B cell (primary cell): ENCODE results near the gene KRT39. TPM values are rescaled to one million over a fixed set of nuclear protein-coding genes. Genes with fewer than 3 reads are reported as not detected.
"Not testable (repeated sequence)": the region's sequence is repeated elsewhere in the genome, so short reads cannot be mapped to it uniquely, and the experiment has no call there.

Experiments used
- ATAC-seq: fragments of 200-7000 bp; cut with Tn5 transposase; one replicate; pipeline ENCODE4 v1.10.0; 2021; ENCODE audit warnings: low read depth, mild to moderate bottlenecking, moderate number of reproducible peaks, moderate library complexity
- CTCF ChIA-PET: fragments of 350-600 bp; sonication (Branson Sonifier 250); formaldehyde crosslinking; loops from one replicate; lab custom pipeline; 2021; ENCODE audit warnings: antibody characterized with exemption, inconsistent platforms; lab: Charles Lee
- POLR2A ChIA-PET: fragments of 350-600 bp; sonication (Branson Sonifier 250); formaldehyde crosslinking; loops from one replicate; lab custom pipeline; 2021; ENCODE audit warnings: antibody characterized with exemption; lab: Charles Lee
- DNase-seq: peaks from one replicate; pipeline ENCODE4 v3.0.0; 2013
- H2AFZ ChIP-seq: 2 replicates; pipeline ENCODE4 v1.6.1; 2012; ENCODE audit warnings: mild to moderate bottlenecking, low read depth, low read length; ENCODE audit not compliant: insufficient read depth, poor library complexity, severe bottlenecking
- H3K27ac ChIP-seq, 2 donors: 1 replicate in 1 of 2; 2 replicates in 1 of 2; pipeline ENCODE4 v1.5.1; 2012 to 2013; ENCODE audit warnings: low read length in 2 of 2, mild to moderate bottlenecking in 2 of 2, moderate library complexity in 1 of 2
- H3K27me3 ChIP-seq, 4 experiments: fragments of 200-600 bp in 1 of 4; sonication (generic) in 1 of 4; replicated peaks in 1 of 4; 1 replicate in 2 of 4; 2 replicates in 2 of 4; pipeline versions ENCODE4 v1.6.1 to v1.7.0; 2013 to 2016; ENCODE audit warnings: low read length in 3 of 4, mild to moderate bottlenecking in 2 of 4, mixed read lengths in 1 of 4, moderate library complexity in 1 of 4; ENCODE audit not compliant: insufficient read depth in 4 of 4, control insufficient read depth in 3 of 4; ENCODE audit errors: control extremely low read depth in 1 of 4
- H3K36me3 ChIP-seq, 2 experiments: replicated peaks in 1 of 2; 1 replicate in 1 of 2; 2 replicates in 1 of 2; pipeline versions ENCODE4 v1.6.1 to v1.7.1; 2013; ENCODE audit warnings: low read length in 1 of 2; ENCODE audit not compliant: insufficient read depth in 2 of 2, control insufficient read depth in 1 of 2; ENCODE audit errors: control extremely low read depth in 1 of 2, extremely low read depth in 1 of 2
- H3K4me1 ChIP-seq, 2 donors: fragments of 200-600 bp in 1 of 2; sonication (generic) in 1 of 2; 1 replicate in 1 of 2; 2 replicates in 1 of 2; pipeline versions ENCODE4 v1.5.1 to v1.6.1; 2013 to 2017; ENCODE audit warnings: low read length in 2 of 2; ENCODE audit not compliant: control insufficient read depth in 2 of 2, insufficient read depth in 2 of 2
- H3K4me2 ChIP-seq: replicated peaks from 2 replicates; pipeline ENCODE3; 2012; ENCODE audit warnings: mild to moderate bottlenecking, low read depth, low read length; ENCODE audit not compliant: poor library complexity, severe bottlenecking
- H3K4me3 ChIP-seq, 5 experiments: fragments of 200-600 bp in 1 of 5; sonication (generic) in 1 of 5; 1 replicate in 3 of 5; 2 replicates in 2 of 5; pipeline versions ENCODE4 v1.5.1 to v1.7.0; 2011 to 2016; ENCODE audit warnings: low read length in 4 of 5, mild to moderate bottlenecking in 4 of 5, low read depth in 2 of 5, control low read depth in 1 of 5, moderate library complexity in 1 of 5; ENCODE audit not compliant: insufficient read depth in 1 of 5; ENCODE audit errors: control extremely low read depth in 1 of 5, extremely low read depth in 1 of 5
- H3K79me2 ChIP-seq: fragments of 200-600 bp; sonication (generic); one replicate; pipeline ENCODE4 v1.6.0; 2016; ENCODE audit warnings: low read length; ENCODE audit not compliant: control insufficient read depth, insufficient read depth
- H3K9ac ChIP-seq: fragments of 200-600 bp; sonication (generic); 2 replicates; pipeline ENCODE4 v1.6.1; 2017; ENCODE audit warnings: mild to moderate bottlenecking, low read length, moderate library complexity
- H3K9me3 ChIP-seq, 3 donors: one replicate each; pipeline versions ENCODE4 v1.6.1 to v1.7.1; 2013; ENCODE audit warnings: low read length in 2 of 3; ENCODE audit not compliant: control insufficient read depth in 2 of 3, insufficient read depth in 1 of 3; ENCODE audit errors: control extremely low read depth in 1 of 3
- H4K20me1 ChIP-seq: 2 replicates; pipeline ENCODE4 v1.6.0; 2012; ENCODE audit warnings: mild to moderate bottlenecking, low read length; ENCODE audit not compliant: insufficient read depth, control insufficient read depth, poor library complexity, severe bottlenecking
- H3K27ac Mint-ChIP-seq: one replicate; pipeline ENCODE4 v1.8.0; 2021; ENCODE audit warnings: mixed read lengths
- H3K27me3 Mint-ChIP-seq: one replicate; pipeline ENCODE4 v1.8.0; 2021; ENCODE audit warnings: mixed read lengths
- H3K4me1 Mint-ChIP-seq: one replicate; pipeline ENCODE4 v1.8.0; 2021; ENCODE audit warnings: mixed read lengths
- H3K4me3 Mint-ChIP-seq: one replicate; pipeline ENCODE4 v1.8.0; 2021; ENCODE audit warnings: mixed read lengths
- H3K9me3 Mint-ChIP-seq: one replicate; pipeline ENCODE4 v1.8.0; 2022; ENCODE audit warnings: mixed read lengths; ENCODE audit not compliant: insufficient read depth
- EZH2 ChIP-seq: IDR thresholded peaks from 2 replicates; pipeline ENCODE4 v1.6.1; 2012; ENCODE audit warnings: borderline replicate concordance, low read depth, mild to moderate bottlenecking, moderate library complexity, low read length; ENCODE audit not compliant: insufficient read depth, poor library complexity, severe bottlenecking
- WGBS: methylation state at CpG from one replicate; pipeline ENCODE4 v1.1.5; 2013; ENCODE audit warnings: missing lambda C conversion rate; ENCODE audit not compliant: insufficient coverage; 5-methylcytosine and 5-hydroxymethylcytosine counted together
- intact Hi-C: fragments of 100-400 bp; cut with micrococcal nuclease; formaldehyde crosslinking; loops from one replicate; pipeline ENCODE4 v1.10.0; 2022
- polyA plus RNA-seq: library from polyadenylated mRNA; depleted of rRNA; stranded (reverse); fragments of >200 nt; gene quantifications from 2 replicates; pipeline ENCODE4 v1.2.3, GENCODE V29; 2012
- total RNA-seq, 2 donors: library from RNA; stranded (reverse); fragments of 120-200 nt in 1 of 2; gene quantifications; 1 replicate in 1 of 2; 2 replicates in 1 of 2; pipeline versions ENCODE4 v1.2.3 to v1.2.4, GENCODE V29; 2013 to 2022
- TF ChIP-seq, protein P1 (sequence below): fragments of 200-600 bp; IDR thresholded peaks from one replicate; pipeline ENCODE4 v1.8.0; 2022; ENCODE audit warnings: antibody characterized with exemption, mild to moderate bottlenecking

KRT39 gene
- total and polyA plus RNA-seq, 2 donors (not counting 1 experiment from before 2014, with no cell fraction given) = not detected

DNA sequence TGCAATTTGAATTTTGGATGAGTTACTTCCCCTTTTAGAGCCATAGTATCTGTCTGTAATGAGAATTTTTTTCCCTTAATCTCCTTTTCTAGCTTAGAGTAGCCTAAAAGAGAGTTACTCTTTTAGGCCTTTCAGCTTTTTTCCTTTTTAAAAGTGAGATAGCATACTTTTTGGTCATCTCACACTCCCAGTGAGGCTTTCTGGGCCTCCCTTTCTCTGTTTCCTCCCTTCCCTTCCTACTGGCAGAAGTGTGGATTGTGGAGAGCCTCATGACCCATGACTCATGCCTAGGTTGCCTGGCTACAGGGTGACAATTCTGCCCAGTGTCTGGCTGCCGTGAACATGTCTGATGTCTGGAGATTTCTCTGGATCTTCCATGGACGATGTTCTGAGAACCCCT is 44.5 kb downstream of the KRT39 start:
- H3K4me1 ChIP-seq = no peaks in the 10 kb centered on the region
- H4K20me1 ChIP-seq = no peaks in the 10 kb centered on the region
- 74% methylated on average over 2 of the region's 2 CpGs for WGBS
- ChIA-PET POLR2A (no interaction called here), CTCF (no interaction called here)
- Mint-ChIP-seq H3K4me3 (no peak overlapping the region), H3K27ac (no peak overlapping the region), H3K9me3 (no peaks in the 10 kb centered on the region), H3K27me3 (peaks cover 45% of the 10 kb centered on the region), H3K4me1 (no peaks in the 10 kb centered on the region)
- DNase-seq = no peak
- no peak overlapping the region for H3K4me2 ChIP-seq
- intact Hi-C loops = no loop called here
- no peak overlapping the region for H3K4me3 ChIP-seq
- H3K27me3 ChIP-seq = peaks cover 0 to 4% (median 0%) of the 10 kb centered on the region in 4 experiments
- no peaks in the 10 kb centered on the region for H3K36me3 ChIP-seq
- no peak overlapping the region for H2AFZ ChIP-seq
- no peak overlapping the region for H3K9ac ChIP-seq
- H3K27ac ChIP-seq = no peak overlapping the region
- H3K9me3 ChIP-seq = no peaks in the 10 kb centered on the region
- no peak for ATAC-seq
- H3K79me2 ChIP-seq = no peaks in the 10 kb centered on the region
- TF ChIP-seq EZH2 = no peak
- TF ChIP-seq, protein P1, sequence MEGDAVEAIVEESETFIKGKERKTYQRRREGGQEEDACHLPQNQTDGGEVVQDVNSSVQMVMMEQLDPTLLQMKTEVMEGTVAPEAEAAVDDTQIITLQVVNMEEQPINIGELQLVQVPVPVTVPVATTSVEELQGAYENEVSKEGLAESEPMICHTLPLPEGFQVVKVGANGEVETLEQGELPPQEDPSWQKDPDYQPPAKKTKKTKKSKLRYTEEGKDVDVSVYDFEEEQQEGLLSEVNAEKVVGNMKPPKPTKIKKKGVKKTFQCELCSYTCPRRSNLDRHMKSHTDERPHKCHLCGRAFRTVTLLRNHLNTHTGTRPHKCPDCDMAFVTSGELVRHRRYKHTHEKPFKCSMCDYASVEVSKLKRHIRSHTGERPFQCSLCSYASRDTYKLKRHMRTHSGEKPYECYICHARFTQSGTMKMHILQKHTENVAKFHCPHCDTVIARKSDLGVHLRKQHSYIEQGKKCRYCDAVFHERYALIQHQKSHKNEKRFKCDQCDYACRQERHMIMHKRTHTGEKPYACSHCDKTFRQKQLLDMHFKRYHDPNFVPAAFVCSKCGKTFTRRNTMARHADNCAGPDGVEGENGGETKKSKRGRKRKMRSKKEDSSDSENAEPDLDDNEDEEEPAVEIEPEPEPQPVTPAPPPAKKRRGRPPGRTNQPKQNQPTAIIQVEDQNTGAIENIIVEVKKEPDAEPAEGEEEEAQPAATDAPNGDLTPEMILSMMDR = no peak

DNA sequence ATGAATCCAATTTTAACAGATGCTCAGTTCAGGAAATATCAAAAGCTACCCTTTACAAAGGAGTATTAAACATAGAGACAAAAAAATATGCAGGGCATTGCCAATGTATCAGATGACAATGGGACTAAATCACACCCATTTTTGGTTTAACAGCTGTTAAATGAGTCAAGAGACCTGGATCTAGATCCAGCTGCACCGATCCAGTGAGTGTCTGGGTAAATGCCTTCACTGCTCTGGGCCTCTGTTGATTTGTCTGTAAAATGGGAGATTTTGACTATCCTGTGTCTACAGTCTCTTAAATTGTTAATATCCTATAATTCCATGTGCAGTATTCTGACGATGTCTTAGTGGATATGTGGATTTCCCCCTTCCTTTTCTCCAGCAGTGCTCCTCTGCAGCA is 45.7 kb downstream of the KRT39 start:
- DNase-seq (no peak), ATAC-seq (no peak)
- no peaks in the 10 kb centered on the region for H3K9me3 ChIP-seq
- no peak overlapping the region for H3K4me3 ChIP-seq
- no peaks in the 10 kb centered on the region for H3K4me1 Mint-ChIP-seq
- no peaks in the 10 kb centered on the region for H3K79me2 ChIP-seq
- CTCF ChIA-PET = no interaction called here
- H3K4me2 ChIP-seq = no peak overlapping the region
- H3K4me3 Mint-ChIP-seq = no peak overlapping the region
- H4K20me1 ChIP-seq = no peaks in the 10 kb centered on the region
- no peak overlapping the region for H2AFZ ChIP-seq
- H3K9me3 Mint-ChIP-seq = no peaks in the 10 kb centered on the region
- no CpG with 5 or more reads among the region's 2 CpGs for WGBS
- no peaks in the 10 kb centered on the region for H3K36me3 ChIP-seq
- H3K27me3 Mint-ChIP-seq = peaks cover 34% of the 10 kb centered on the region
- TF ChIP-seq EZH2 = no peak
- TF ChIP-seq, protein P1 = no peak
- no peak overlapping the region for H3K27ac Mint-ChIP-seq
- intact Hi-C loops = no loop called here
- H3K27ac ChIP-seq = no peak overlapping the region
- no peaks in the 10 kb centered on the region for H3K4me1 ChIP-seq
- POLR2A ChIA-PET = no interaction called here
- H3K27me3 ChIP-seq = no peaks in the 10 kb centered on the region
- no peak overlapping the region for H3K9ac ChIP-seq

DNA sequence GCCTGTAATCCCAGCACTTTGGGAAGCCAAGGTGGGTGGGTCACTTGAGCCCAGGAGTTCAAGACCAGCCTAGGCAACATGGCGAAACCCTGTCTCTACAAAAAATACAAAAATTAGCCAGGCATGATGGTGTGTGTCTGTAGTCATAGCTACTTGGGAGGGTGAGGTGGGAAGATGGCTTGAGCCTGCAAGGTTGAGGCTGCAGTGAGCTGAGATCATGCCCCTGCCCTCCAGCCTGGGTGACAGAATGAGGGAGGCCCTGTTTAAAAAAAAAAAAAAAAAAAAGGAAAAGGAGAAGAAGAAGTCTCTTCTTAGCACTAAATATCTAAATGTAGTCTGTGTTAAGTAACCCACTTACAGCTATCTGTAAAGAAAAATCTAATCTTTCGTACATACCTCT is 49.6 kb downstream of the KRT39 start:
- intact Hi-C loops, ATAC-seq, H3K4me2 ChIP-seq, H3K27ac ChIP-seq, H3K9me3 Mint-ChIP-seq, H3K79me2 ChIP-seq, H3K9ac ChIP-seq, H3K4me3 ChIP-seq, POLR2A ChIA-PET, H3K4me1 ChIP-seq, H3K27ac Mint-ChIP-seq, H3K4me1 Mint-ChIP-seq, H3K4me3 Mint-ChIP-seq, H3K9me3 ChIP-seq, H3K36me3 ChIP-seq, H4K20me1 ChIP-seq, H3K27me3 ChIP-seq, DNase-seq, H2AFZ ChIP-seq: not testable (repeated sequence)
- CTCF ChIA-PET = interaction anchor here (1.1 kb wide), 2 partner anchors 731 to 746 kb away, joined by 4 to 5 read pairs; no protein-coding TSS in a partner anchor
- peaks cover 18% of the 10 kb centered on the region for H3K27me3 Mint-ChIP-seq
- no CpG with 5 or more reads among the region's 2 CpGs for WGBS
